ENCODE data around the gene CREBZF. TPM values are rescaled to one million over a fixed set of nuclear protein-coding genes. Genes with fewer than 3 reads are reported as not detected.

CREBZF gene
- total and polyA plus RNA-seq, 12 donors = 9.9 to 20.6 (median 13.0) TPM

DNA sequence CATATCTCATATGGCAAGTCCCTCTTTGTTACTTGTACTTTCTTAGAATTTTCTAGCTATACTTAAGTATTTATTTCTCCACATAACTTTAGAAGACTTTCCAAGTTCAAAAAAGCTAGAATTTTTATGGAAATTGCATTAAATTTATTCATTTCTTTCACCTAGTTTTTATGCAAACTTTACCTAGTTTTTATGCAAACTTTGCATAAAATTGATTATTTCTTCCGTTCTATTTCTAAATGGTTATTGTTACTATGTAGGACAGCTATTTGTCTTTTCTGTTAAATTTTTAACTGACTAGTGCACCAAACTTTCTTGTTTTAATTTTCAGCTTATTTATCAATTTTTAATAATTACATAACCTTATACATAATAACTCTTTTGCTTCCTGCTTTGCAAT lies 3.2 kb upstream of the CREBZF start:
- TF ChIP-seq, protein P1, sequence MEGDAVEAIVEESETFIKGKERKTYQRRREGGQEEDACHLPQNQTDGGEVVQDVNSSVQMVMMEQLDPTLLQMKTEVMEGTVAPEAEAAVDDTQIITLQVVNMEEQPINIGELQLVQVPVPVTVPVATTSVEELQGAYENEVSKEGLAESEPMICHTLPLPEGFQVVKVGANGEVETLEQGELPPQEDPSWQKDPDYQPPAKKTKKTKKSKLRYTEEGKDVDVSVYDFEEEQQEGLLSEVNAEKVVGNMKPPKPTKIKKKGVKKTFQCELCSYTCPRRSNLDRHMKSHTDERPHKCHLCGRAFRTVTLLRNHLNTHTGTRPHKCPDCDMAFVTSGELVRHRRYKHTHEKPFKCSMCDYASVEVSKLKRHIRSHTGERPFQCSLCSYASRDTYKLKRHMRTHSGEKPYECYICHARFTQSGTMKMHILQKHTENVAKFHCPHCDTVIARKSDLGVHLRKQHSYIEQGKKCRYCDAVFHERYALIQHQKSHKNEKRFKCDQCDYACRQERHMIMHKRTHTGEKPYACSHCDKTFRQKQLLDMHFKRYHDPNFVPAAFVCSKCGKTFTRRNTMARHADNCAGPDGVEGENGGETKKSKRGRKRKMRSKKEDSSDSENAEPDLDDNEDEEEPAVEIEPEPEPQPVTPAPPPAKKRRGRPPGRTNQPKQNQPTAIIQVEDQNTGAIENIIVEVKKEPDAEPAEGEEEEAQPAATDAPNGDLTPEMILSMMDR (IDR thresholded peaks at IDR 0.05) = no peak
- DNase-seq (no peak), ATAC-seq (no peak)
- WGBS, 2 donors = 94 to 95% methylated on average over 1 of the region's 1 CpG
- Histone ChIP-seq H3K4me3 (no peak overlapping the region), H3K4me1 (peaks cover 0 to 11% (median 5%) of the 10 kb centered on the region in 9 donors), H3K27me3 (no peaks in the 10 kb centered on the region), H3K9me3 (no peaks in the 10 kb centered on the region), H3K27ac (no peak overlapping the region), H3K36me3 (peaks cover 0 to under 1% (median 0%) of the 10 kb centered on the region in 9 donors)
- intact Hi-C loops (cut with DNase I) = loop anchor here in 1 of 10 donors (5.0 kb wide), 1 partner anchor 49 kb away; no protein-coding TSS in a partner anchor

DNA sequence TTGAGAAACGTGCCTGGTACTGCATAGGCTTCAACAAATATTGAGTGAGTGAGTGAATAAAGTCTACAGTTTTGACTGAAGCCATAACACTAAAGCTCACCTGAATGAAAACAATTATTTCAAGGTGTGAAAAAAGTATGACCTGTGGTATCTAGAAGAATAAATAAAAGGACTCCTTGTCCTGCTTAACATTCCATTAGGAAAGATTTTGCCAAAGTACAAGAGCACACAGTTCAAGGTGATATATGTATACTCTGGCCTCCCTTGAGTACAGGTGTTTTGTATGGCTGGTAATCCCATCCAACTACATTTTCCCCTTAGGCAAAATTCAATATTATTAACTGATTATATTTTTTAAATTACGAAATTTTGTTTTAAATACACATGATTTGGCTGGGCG lies 1.8 kb upstream of the CREBZF start:
- peaks cover 0 to 15% (median 0%) of the 10 kb centered on the region in 9 donors for H3K36me3 ChIP-seq
- WGBS, 2 donors = 95 to 98% methylated on average over 3 of the region's 3 CpGs
- no peaks in the 10 kb centered on the region for H3K27me3 ChIP-seq
- peaks cover 4 to 26% (median 20%) of the 10 kb centered on the region in 9 donors for H3K4me1 ChIP-seq
- no peak overlapping the region for H3K4me3 ChIP-seq
- intact Hi-C loops (cut with DNase I) = loop anchor here in 1 of 10 donors (5.0 kb wide), 1 partner anchor 51 kb away; no protein-coding TSS in a partner anchor
- no peak for ATAC-seq
- no peak for DNase-seq
- no peak overlapping the region for H3K27ac ChIP-seq
- H3K9me3 ChIP-seq = no peaks in the 10 kb centered on the region
- TF ChIP-seq, protein P1 (IDR thresholded peaks at IDR 0.05) = no peak

DNA sequence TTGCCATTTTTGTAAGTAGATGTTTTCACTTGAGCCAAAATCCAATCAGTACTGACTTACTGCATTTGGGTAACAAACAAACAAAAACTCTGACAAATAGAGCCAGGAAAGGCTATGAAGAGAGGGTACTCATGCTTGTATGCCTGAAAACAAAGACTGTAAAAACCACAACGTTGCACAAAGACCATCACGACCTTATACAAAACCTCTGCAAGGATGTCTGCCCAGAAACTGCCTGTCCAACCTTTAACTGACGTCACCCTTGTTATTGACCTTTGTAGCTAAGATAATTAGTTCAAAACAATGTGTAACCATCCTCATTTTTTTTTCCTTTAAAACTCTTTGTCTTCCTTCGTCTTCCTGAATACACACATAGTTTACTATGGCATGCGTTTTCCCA lies 804 bp upstream of the CREBZF start:
- Histone ChIP-seq H3K9me3 (no peaks in the 10 kb centered on the region), H3K27me3 (no peaks in the 10 kb centered on the region), H3K27ac (peak overlapping the region in 4 of 10 donors; percentile 97 to 100 (median 99)), H3K4me3 (peak overlapping the region in 4 of 10 donors; percentile 85 to 96 (median 92)), H3K4me1 (peaks cover 4 to 36% (median 29%) of the 10 kb centered on the region in 9 donors), H3K36me3 (peaks cover 0 to 24% (median 0%) of the 10 kb centered on the region in 9 donors)
- 77 to 84% methylated on average over 5 of the region's 5 CpGs for WGBS, 2 donors
- intact Hi-C loops (cut with DNase I) = loop anchor here in 4 of 10 donors (2.0 to 5.0 kb wide), 2 partner anchors 37 to 52 kb away; partner anchors contain the start of gene TMEM126B (in 4 of the 4)
- DNase-seq = no peak
- ATAC-seq = no peak
- TF ChIP-seq, protein P1 (IDR thresholded peaks at IDR 0.05) = no peak

DNA sequence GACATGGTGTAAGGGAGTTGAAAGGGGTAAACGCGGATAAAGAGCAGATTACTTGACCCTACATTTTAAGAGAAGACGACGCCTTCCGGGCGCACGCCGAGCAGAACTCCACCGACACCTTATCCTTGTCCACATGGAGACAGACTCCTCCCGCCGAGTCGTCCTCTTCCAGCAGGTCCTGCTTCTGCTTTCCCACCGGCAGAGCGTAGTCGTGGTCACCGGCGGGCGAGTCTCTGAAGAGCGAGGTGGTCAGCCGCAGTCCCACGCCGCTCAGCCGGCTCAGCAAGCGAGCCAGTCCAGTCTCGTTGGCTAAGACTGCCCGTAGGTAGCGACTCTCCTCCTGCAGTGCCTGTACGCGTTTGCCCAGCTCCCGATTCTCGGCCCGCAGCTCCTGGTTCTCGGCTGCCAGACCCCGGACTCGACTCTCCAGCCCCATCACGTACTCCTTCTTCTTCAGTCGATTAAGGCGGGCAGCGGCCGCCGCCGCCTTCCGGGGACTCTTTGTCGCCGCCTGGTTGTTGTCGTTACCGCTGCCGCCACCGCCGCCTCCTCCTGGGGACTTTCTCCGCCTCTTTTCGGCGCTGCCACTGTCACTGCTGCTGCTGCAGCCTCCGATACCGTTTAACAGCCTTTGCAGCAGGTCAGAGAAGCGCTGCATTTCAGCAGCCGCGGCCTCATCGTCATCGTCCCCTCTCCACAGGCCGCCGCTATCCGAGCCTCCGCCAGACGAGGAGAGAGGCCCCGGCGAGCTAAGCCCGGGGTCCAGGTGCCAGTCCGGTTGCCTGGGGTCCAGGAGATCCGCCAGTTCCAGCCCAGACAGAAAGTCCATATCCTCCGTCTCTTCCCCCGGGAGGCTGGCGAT lies 945 bp downstream of the CREBZF start:
- H3K4me3 ChIP-seq = peak overlapping the region; percentile 64 to 98 (median 88)
- peaks cover 4 to 53% (median 47%) of the 10 kb centered on the region in 9 donors for H3K4me1 ChIP-seq
- TF ChIP-seq, protein P1 (IDR thresholded peaks at IDR 0.05) = peak; percentile 17 to 81 (median 66)
- 0 to 1% methylated on average over 72 to 73 of the region's 73 CpGs for WGBS, 2 donors
- H3K9me3 ChIP-seq = no peaks in the 10 kb centered on the region
- DNase-seq = peak; percentile 80
- H3K36me3 ChIP-seq = peaks cover 0 to 42% (median 9%) of the 10 kb centered on the region in 9 donors
- peak; percentile 71 to 87 (median 82) for ATAC-seq
- peak overlapping the region; percentile 86 to 100 (median 98) for H3K27ac ChIP-seq
- H3K27me3 ChIP-seq = no peaks in the 10 kb centered on the region
- intact Hi-C loops (cut with DNase I) = loop anchor here in 6 of 10 donors (1.0 to 5.0 kb wide), 4 partner anchors 15 to 37 kb away; partner anchors contain the start of genes TMEM126B (in 6 of the 6) and DLG2 (in 1 of the 6)

Measured in heart right ventricle (tissue), 16 donors.